ENCODE measurements around the gene PTMS. TPM values are rescaled to one million over a fixed set of nuclear protein-coding genes. Genes with fewer than 3 reads are reported as not detected.

PTMS gene
- total RNA-seq, 1 experiment from 2014 or later: 422 TPM

- Histone ChIP-seq H2BK12ac (ENCODE audit: insufficient read length, low read depth, low read length) (no peak overlapping the region), H3K56ac (ENCODE audit: insufficient read length, low read depth, low read length) (no peak overlapping the region), H3K4me1 (ENCODE audit: insufficient read depth, low read length) (peaks cover 7% of the 10 kb centered on the region; the same call in 1 of the 2 replicates), H4K8ac (replicated peaks; ENCODE audit: insufficient read length, low read depth, low read length) (no peak overlapping the region), H3K18ac (ENCODE audit: insufficient read length, low read depth, low read length) (no peak overlapping the region), H3K4me2 (ENCODE audit: insufficient read depth, insufficient read length, low read length) (peak overlapping the region; percentile 17), H2BK5ac (ENCODE audit: insufficient read length, low read length) (no peak overlapping the region), H2BK20ac (ENCODE audit: low read depth, low read length, poor library complexity, severe bottlenecking) (no peak overlapping the region), H3K9me3 (ENCODE audit: control insufficient read depth, low read depth, low read length) (no peaks in the 10 kb centered on the region), H3K14ac (ENCODE audit: insufficient read depth, low read length) (no peak overlapping the region), H3K23ac (ENCODE audit: insufficient read length, low read depth, low read length) (no peak overlapping the region), H3K79me2 (ENCODE audit: insufficient read depth, low read length) (no peaks in the 10 kb centered on the region), H4K91ac (ENCODE audit: insufficient read length, low read depth, low read length) (no peak overlapping the region), H3K4ac (ENCODE audit: low read depth, low read length) (no peak overlapping the region), H2AK5ac (ENCODE audit: insufficient read length, low read length) (no peak overlapping the region), H3K9ac (ENCODE audit: extremely low read depth, insufficient read length, low read length) (no peak overlapping the region), H2BK120ac (ENCODE audit: low read depth, low read length, poor library complexity, severe bottlenecking) (no peak overlapping the region), H3K23me2 (ENCODE audit: insufficient read length, low read depth, low read length, poor library complexity, severe bottlenecking) (peaks cover 8% of the 10 kb centered on the region), H3T11ph (ENCODE audit: low read length) (no peak overlapping the region), H2BK15ac (ENCODE audit: low read depth, low read length) (no peak overlapping the region), H4K20me1 (ENCODE audit: control insufficient read depth, insufficient read depth, insufficient read length) (no peaks in the 10 kb centered on the region), H4K5ac (ENCODE audit: insufficient read length, low read depth, low read length) (no peak overlapping the region), H2AFZ (ENCODE audit: low read length) (no peak overlapping the region), H3K79me1 (ENCODE audit: insufficient read depth, low read depth, low read length, poor library complexity, severe bottlenecking) (no peaks in the 10 kb centered on the region), H3K27ac (ENCODE audit: insufficient read length, low read depth, low read length) (no peak overlapping the region), H3K27me3 (ENCODE audit: insufficient read depth, low read length) (peaks cover 4% of the 10 kb centered on the region; the same call in 1 of the 2 replicates)
- no CpG with 5 or more reads among the region's 10 CpGs for WGBS (ENCODE audit: extremely low coverage, insufficient read length, low lambda C conversion rate)
- H3K4me3 Mint-ChIP-seq: peak overlapping the region; percentile 17 to 72; a peak in 2 of 5 replicates
- H3K4me1 Mint-ChIP-seq: peaks cover 49% of the 10 kb centered on the region in 2 experiments
- peak overlapping the region in 2 of 3 experiments; percentile 74 to 96; a peak in 2 of 7 replicates for H3K27ac Mint-ChIP-seq
- TF ChIP-seq, protein P1, sequence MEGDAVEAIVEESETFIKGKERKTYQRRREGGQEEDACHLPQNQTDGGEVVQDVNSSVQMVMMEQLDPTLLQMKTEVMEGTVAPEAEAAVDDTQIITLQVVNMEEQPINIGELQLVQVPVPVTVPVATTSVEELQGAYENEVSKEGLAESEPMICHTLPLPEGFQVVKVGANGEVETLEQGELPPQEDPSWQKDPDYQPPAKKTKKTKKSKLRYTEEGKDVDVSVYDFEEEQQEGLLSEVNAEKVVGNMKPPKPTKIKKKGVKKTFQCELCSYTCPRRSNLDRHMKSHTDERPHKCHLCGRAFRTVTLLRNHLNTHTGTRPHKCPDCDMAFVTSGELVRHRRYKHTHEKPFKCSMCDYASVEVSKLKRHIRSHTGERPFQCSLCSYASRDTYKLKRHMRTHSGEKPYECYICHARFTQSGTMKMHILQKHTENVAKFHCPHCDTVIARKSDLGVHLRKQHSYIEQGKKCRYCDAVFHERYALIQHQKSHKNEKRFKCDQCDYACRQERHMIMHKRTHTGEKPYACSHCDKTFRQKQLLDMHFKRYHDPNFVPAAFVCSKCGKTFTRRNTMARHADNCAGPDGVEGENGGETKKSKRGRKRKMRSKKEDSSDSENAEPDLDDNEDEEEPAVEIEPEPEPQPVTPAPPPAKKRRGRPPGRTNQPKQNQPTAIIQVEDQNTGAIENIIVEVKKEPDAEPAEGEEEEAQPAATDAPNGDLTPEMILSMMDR (conservative IDR thresholded peaks at IDR 0.05): no peak
- DNase-seq: peak; percentile 94
- H3K36me3 Mint-ChIP-seq (ENCODE audit: insufficient read depth in 1 of 3, low read depth in 3 of 3): peaks cover 0 to 3% (median 0%) of the 10 kb centered on the region in 3 experiments; a peak in 1 of 7 replicates
- H3K9me3 Mint-ChIP-seq: peaks cover 0 to 2% of the 10 kb centered on the region in 2 experiments; a peak in 1 of 5 replicates
- H3K27me3 Mint-ChIP-seq (ENCODE audit: low read depth): peaks cover 68% of the 10 kb centered on the region
Observed at GRCh38 chr12:6818222-6818621, 52.1 kb downstream of the PTMS start.
